K562 treated with DMSO at 1 percent for 4 hours (cell line): Measurements from ENCODE around the gene EHHADH. TPM values are rescaled to one million over a fixed set of nuclear protein-coding genes. Genes with fewer than 3 reads are reported as not detected.

Source experiments
- total RNA-seq: library from RNA; unstranded; fragments of 300-600 nt; gene quantifications from 2 replicates; pipeline ENCODE4 v1.2.3, GENCODE V29; 2022; ENCODE audit not compliant: insufficient read depth

Gene EHHADH
- 1.6 and 3.8 TPM in 2 replicates for total RNA-seq

GRCh38 chr3:185253645-185254410 lies at the start of gene EHHADH:
Gene EHHADH (minus strand): TSS chr3:185254049. CDS start chr3:185254022, 27 bp downstream.

GRCh38 chr3:185152410-185153170 lies 101.3 kb downstream of the EHHADH start, which contains the start of gene C3orf70:
Gene C3orf70 (minus strand): TSS chr3:185153060. CDS start chr3:185152823, 237 bp downstream.

Other genes starting within 250 kb of the EHHADH start
- gene C3orf70, start 101.0 kb downstream of the EHHADH start, total RNA-seq: not detected in 2 replicates
- 0.19 and 0.27 TPM in 2 replicates for gene MAP3K13, start 109.1 kb upstream of the EHHADH start, total RNA-seq
- 12.7 and 13.1 TPM in 2 replicates for gene TMEM41A, start 245.0 kb upstream of the EHHADH start, total RNA-seq